Measurements from ENCODE around the gene APAF1. TPM values are rescaled to one million over a fixed set of nuclear protein-coding genes. Genes with fewer than 3 reads are reported as not detected.

Gene APAF1
- polyA plus RNA-seq, 3 donors = 3.5 to 13.3 (median 3.7) TPM

DNA sequence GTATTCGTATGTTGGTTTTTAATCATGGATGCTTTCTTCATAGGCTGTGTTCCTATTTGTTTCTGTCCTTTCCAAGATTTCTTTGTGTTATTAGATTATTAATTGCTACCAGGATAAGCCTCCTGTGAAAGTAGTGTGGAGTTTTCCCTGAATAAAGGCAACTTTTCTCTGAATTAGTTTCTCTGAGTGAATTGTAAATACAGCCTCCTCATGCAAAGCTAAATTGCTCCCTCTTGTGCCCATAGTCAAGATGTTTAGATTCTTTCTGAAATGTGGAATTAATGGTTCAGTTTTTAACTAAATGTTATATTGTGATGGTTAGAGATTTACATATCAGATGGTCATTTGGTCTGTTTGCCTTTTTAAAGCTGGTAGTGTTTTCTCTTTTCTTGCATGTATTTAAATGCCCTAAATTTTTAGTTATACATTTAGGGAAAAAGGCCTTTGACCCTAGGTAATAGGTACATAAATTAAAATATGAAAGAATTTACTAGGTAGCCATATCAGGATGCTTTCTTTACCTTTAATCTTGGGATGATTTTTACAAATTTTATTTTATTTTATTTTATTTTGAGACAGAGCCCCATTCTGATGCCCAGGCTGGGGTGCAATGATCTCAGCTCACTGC is 8.9 kb downstream of the APAF1 start:
- 86 to 93% (median 90%) methylated on average over 1 of the region's 1 CpG for WGBS, 3 donors

DNA sequence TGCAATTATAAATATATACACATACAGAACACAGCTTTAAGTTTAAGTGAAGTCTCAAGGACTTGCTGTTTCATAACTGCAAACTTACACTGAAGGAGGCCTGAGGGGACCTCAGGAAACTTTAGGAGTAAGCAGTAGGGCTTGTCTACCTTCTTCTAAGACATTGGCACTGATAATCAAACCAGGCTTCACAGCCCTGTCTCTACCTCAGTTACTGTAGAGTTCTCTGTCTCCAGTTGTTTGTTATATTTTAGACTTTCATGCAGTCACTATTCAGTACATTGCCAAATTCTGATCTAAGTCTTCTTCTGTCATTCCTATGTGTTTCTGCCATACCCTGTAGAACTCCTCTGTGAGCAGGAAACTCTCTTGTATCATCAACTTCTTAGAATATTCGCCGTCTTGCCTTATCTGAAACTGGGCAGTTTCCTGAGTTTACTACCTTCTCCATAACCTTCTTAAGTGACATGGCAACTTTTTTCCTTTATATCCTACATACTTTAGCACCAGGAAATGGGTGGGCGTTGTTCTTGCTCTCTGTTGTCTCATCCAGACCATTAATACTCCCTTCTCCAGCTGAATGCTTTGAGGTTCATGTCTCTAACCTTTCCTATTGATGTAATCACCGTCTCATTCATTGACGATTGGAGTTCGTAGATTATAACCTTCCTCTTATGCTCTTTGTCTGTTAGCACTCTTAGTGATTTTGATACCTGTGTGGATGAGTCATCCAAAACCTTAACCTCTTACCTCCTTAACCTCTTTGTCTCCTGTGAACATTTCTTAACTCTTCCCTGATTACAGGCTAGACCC is 11.4 kb downstream of the APAF1 start:
- no peak overlapping the region for H3K27ac ChIP-seq (ENCODE audit: low read depth, low read length)
- whole genome bisulfite sequencing, 3 donors = 67 to 85% (median 73%) methylated on average over 6 of the region's 6 CpGs

More for the DNA sequence above, 8.9 kb downstream of the APAF1 start:
- H3K27ac ChIP-seq (ENCODE audit: low read depth, low read length) = no peak overlapping the region

DNA sequence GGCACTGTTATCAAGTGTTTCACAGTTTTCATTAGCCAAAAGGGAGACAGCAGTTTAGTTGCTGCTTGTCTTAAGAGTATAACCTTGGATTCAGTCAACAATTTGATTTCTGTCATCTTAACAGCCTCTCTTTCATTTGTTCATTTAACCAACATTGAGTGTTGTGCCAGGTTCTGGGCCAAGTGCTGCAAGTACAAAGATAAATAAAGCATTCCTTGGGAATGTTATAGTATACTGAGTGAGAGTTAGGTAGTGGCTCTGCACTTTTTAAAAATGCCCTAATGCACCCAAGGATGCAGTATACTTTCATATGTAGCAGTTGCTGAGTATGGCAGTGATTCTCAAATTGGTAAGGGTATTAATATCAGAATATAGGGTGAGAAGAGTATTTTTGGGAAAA is 15.4 kb downstream of the APAF1 start:
- no peak overlapping the region for H3K27ac ChIP-seq (ENCODE audit: low read depth, low read length)

DNA sequence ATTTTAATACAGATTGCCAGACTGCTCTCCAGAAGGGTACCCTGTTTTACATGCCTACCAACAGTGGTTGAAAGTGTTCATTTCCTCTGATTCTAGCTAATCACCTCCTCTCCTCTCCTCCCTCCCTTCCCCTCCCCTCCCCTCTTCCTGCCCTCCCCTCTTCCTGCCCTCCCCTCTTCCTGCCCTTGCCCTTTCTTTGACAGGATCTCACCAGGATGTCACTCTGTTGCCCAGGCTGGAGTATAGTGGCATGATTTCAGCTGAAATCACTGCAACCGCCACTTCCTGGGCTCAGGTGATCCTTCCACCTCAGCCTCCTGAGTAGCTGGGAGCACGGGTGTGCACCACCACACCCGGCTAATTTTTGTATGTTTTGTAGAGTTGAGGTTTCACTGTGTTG is 24.7 kb downstream of the APAF1 start:
- WGBS, 3 donors = 86 to 94% (median 89%) methylated on average over 3 of the region's 3 CpGs
- H3K27ac ChIP-seq (ENCODE audit: low read depth, low read length) = no peak overlapping the region

DNA sequence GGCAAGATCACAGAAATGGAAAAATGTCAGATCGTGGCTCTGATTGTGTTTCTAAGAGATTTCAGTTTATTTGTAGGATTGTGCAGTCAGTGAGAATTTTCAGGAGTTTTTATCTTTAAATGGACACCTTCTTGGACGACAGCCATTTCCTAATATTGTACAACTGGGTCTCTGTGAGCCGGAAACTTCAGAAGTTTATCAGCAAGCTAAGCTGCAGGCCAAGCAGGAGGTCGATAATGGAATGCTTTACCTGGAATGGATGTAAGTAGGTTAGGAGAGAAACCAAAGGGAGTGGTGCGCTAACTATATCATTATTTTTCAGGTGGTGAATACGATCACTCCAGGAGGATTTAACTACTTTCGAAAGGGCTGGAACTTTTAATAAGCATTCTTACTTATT is 26.4 kb downstream of the APAF1 start:
- WGBS, 3 donors = 19 to 67% (median 66%) methylated on average over 7 of the region's 7 CpGs
- no peak overlapping the region for H3K27ac ChIP-seq (ENCODE audit: low read depth, low read length)

DNA sequence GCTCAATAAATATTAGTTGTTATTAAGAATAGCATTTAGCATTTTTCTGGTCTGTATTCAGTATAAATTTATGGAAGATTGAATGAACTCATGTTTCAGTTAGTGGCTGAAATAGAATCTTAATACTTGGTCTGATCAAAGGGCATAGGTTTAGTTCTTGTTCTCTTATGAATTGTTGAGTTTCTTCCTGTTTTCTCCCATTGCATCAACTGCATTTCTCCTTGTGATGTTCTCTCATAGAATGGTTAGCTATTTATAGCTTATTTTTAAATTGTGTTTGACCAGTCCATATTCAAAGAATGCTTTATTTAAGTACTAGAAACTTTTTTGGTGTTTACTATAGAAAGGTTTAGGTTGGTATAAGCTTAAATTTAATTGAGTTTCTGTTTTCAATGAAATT is 29.8 kb downstream of the APAF1 start:
- no peak overlapping the region for H3K27ac ChIP-seq (ENCODE audit: low read depth, low read length)

DNA sequence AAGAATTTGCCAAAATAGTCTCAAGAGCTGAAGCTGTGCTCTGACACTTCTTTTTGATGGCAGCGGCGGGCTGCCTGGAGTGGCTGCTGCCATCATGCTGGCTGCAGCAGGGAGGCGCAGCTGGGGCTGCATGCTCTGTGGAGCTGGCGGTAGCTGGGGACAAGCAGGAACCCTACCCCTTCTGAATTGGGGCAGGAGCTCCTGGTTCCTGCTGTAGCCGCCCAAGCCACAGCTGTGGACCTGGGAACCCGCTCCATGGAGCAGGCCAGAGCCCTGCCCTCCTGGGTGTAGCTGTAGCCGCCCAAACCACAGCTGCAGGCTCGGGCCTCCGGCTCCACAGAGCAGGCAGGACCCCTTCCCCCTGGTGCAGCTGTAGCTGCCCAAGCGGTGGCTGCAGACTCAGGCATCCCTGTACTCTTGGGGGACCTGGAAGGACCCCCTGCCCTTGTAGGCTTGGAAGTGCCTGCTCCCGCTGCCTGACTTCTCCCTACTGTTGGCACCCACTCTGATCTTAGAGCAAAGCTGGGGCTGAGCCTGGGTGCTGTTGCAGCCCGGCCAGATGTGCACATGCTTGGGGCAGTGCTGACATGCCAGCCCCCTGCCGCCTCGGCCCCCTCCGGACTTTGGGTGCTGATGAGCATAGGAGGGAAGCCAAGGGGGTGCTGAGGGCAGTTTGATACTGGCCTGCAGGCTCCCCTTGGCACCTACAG is 33.3 kb downstream of the APAF1 start:
- H3K27ac ChIP-seq (ENCODE audit: low read depth, low read length) = no peak overlapping the region
- 93 to 95% (median 93%) methylated on average over 15 of the region's 15 CpGs for WGBS, 3 donors

DNA sequence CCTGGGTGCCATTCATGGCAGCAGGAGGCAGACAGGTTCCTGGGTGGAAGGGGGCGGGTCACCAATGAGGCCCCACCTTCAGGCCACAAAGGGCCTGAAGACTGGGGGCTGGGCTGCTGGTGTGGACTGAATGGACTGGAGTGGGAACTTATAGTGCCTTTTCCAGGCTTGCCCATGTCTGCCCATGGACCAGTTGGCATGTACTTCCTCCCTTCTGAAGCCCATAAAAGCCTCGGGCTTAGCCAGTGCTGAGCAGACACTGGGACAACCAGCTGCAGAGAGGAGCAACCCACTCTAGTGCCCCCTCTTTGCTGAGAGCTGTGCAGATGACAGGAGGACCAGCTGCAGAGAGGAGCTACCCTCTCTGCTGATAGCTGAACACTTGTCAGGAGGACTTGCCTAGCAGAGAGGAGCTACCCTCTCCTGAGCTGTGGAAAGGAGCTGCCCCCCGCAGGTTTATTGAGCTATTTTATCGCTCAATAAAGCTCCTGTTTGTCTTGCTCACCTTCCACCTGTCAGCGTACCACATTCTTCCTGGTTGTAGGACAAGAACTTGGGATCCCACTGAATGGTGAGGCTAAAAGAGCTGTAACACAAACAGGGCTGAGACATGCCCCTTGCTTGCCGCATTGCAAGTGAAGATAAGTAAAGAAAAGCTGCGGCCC is 34.0 kb downstream of the APAF1 start:
- no peak overlapping the region for H3K27ac ChIP-seq (ENCODE audit: low read depth, low read length)
- WGBS, 3 donors = 95 to 98% (median 98%) methylated on average over 7 of the region's 7 CpGs

DNA sequence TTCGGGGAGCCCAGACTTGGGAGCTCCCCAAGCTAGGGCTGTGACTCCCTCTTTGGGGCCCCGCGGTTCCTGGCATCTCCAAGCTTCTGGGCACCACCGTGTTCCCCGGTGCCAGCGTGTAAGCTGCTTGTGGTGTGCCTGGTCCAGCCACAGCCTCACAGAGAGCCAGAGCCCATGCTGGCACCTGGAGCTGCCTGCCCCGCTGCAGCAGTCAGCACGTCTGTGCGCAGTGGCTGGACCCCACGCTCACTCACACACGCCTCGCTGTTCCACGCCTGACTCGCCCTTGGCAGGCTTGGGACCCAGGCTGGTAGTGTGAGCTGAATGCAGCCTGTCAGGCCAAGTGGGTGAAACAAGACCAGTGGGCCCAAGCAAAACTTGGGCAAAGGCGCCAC is 34.5 kb downstream of the APAF1 start:
- WGBS, 3 donors = 91 to 95% (median 93%) methylated on average over 15 of the region's 15 CpGs
- no peak overlapping the region for H3K27ac ChIP-seq (ENCODE audit: low read depth, low read length)

DNA sequence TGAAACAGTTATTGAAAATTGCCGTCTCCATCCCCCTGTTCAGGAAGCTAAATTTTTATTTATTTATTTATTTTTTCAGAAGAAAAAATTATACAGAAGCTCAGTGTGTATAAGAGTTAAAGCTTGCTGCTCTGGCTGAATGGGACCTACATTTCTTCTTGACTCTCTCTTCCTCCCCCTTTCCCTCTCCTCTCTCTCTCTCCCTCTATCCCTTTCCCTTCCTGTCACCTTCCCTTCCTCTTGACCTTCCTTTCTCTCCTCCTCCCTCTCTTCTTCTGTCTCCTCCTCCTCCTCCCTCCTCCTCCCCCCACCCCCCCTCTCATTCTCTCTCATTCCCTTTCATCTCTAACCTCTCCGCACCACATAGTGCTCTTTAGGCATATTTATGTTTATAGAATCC is 39.1 kb downstream of the APAF1 start:
- 92 to 100% (median 97%) methylated on average over 2 of the region's 2 CpGs for WGBS, 3 donors
- no peak overlapping the region for H3K27ac ChIP-seq (ENCODE audit: low read depth, low read length)

DNA sequence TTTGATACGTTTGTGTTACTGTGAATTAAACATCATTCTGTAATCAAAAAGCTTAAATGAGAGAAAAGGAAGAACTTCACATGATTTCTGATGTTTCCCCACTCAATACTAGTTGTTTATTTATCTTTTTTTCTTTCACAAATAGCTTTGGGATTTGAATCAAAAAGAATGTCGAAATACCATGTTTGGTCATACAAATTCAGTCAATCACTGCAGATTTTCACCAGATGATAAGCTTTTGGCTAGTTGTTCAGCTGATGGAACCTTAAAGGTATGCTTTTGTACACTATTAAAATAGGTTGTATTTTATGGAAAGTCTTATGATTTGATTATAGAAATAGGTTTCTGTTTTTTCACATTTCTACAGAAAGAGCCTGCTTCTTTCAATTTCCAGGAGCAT is 41.5 kb downstream of the APAF1 start:
- WGBS, 3 donors = 81 to 91% (median 88%) methylated on average over 2 of the region's 2 CpGs

DNA sequence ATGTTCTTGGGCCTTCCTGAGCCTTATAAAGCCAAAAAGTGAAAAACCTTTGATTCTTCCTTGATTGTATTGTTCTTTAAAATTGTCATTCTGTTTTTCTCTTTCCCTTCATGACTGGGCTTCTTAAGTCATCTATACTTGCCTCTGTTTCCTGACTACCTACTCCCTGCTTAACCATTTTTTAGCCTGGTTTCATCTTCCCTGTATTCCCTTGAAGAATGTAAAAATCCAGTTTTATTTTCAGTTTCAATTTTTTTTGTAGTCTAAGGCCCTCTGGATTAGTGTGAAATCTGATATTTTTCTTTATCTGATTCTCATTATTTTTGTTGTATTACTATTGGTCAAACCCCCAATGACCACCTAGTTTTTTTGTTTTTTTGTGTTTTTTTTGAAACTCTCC is 46.3 kb downstream of the APAF1 start:
- no peak overlapping the region for H3K27ac ChIP-seq (ENCODE audit: low read depth, low read length)

More for the DNA sequence above, 41.5 kb downstream of the APAF1 start:
- no peak overlapping the region for H3K27ac ChIP-seq (ENCODE audit: low read depth, low read length)

DNA sequence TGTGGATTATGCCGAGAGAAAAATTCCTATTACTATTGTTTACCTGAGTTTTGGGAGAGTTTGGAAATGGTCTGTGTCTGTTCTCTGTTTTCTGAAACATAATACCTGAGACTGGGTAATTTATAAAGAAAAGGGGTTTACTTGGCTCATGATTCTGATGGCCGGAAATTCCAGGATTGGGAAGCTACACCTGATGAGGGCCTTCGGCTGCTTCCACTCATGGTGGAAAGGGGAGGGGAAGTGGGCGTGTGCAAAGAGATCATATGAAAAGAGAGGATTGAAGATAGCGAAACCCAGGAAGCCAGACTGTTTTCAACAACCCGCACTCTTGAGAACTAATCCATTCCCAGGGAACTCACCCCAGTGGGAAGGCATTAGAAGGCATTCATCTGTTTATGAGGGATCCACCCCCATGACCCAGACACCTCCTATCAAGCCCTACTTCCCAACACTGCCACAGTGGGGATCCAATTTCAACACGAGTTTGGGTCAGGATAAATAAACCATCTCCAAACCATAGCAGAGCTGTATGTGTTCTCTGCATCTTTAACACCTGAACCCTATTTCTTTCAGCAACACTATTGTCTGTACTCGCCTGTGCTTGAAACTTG is 51.1 kb downstream of the APAF1 start:
- 84 to 88% (median 85%) methylated on average over 8 of the region's 8 CpGs for WGBS, 3 donors
- no peak overlapping the region for H3K27ac ChIP-seq (ENCODE audit: low read depth, low read length)

DNA sequence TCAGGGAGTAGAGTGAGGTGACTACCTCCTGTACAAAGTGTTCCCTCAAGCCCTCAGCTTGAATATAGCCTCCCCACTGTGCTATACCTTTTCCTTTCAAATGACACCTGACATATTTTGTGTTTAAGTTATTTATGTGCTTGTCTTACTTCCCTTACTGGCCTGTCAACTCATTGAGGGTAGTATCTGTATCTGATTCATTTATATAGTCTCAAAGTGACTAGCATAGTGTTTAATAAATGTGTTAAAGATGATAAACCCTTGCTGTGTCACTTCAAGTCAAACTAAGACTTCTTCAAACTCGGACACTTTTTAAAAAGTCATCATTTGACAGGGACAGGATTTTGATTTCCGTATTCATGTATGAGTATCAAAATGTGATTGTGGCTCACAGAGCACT is 52.1 kb downstream of the APAF1 start:
- H3K27ac ChIP-seq (ENCODE audit: low read depth, low read length) = no peak overlapping the region
- 88 to 96% (median 94%) methylated on average over 2 of the region's 2 CpGs for WGBS, 3 donors

DNA sequence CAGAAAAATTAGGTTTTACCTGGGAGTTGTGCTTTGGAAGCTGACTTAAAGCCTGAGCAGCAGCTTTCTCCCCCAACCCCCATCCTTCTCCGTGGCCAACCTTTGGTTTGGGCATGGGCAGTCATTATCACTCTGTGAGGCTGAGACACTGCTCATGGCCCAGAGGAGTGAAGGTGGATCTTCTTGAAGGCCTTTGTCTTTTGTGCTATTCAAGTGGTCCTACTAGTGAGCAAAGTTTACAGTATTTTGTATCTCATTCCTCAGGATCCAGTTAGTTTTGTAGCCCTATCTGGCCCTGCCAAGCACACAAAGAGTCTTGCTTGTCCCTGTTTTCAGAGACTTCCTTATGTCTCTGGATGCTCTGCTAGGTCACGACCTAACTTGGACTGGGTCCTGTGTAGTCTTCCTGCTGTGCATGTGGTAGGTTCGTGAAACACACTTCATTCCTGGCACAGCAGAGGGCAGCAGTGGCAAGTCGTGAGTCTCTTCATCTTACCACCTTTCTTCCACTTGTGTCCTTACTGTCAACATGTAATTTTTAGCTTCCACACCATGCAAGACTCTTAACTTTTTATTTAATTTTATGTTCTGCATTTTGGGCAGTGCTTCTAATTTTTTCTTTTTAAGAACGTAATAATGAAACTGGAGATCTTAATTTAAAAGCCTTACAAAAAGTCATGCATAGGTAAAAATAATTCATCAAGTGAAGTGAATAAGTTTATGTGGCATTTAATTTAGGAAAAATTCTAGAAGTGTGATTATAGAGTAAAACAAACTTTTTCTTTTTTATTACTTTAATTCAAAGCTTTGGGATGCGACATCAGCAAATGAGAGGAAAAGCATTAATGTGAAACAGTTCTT is 53.7 kb downstream of the APAF1 start:
- no peak overlapping the region for H3K27ac ChIP-seq (ENCODE audit: low read depth, low read length)
- 31 to 37% (median 36%) methylated on average over 6 of the region's 6 CpGs for WGBS, 3 donors

DNA sequence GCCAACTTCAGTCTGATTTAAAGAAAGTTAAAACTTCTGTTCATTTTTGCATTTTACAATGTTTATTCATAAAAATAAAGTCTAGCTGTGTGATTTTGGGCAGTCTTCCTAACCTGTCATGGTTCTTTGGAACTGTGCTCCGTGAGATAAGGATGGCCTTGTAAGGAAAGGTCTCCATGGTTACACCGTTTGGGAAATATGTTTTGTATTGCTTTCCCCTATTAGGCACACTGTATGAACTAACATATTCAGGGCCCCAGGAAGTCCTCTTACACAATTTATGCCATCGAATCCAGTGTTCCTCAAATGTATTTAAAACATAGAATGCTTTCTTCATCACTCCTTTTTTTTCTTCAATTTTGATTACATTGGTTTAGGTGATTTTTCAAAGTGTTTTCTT is 54.5 kb downstream of the APAF1 start:
- WGBS, 3 donors = 10 to 23% (median 18%) methylated on average over 3 of the region's 3 CpGs
- H3K27ac ChIP-seq (ENCODE audit: low read depth, low read length) = no peak overlapping the region

DNA sequence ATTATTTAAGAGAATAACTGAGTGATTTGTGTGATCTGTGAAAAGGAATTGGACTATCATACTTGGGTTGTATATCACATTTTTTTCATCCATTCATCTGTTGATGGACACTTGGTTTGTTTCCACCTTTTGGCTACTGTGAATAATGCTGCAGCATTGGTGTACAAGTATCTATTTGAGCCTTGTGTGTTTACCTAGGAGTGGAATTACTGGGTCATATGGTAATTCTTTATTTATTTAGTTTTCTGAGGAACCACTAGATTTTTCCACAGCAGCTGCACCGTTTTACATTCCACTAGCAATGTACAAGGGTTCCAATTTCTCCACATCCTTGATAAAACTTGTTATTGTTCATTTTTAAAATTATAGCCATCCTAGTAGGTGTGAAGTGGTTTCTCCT is 56.1 kb downstream of the APAF1 start:
- H3K27ac ChIP-seq (ENCODE audit: low read depth, low read length) = no peak overlapping the region
- WGBS, 3 donors = 38 to 71% (median 69%) methylated on average over 1 of the region's 1 CpG

DNA sequence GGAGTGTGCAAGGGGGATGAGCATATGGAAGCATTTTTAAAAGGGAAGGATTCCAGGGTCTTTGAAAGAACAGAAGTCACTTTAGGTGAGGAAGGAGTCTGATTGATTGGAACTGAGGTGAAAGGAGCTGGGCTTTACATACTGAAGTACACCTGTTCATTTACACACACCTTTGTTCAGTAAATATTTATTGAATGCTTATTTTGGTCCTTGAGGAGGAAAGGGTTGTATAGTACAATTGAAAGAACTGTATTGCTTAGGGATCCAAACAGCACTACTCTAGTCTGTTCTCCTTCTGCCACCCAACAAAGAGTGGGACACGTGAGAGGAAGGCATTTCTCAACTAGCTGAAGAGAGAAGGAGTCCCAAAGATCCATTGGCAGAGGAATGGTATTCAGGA is 63.9 kb downstream of the APAF1 start:
- H3K27ac ChIP-seq (ENCODE audit: low read depth, low read length) = no peak overlapping the region
- WGBS, 3 donors = 68 to 90% (median 89%) methylated on average over 1 of the region's 1 CpG

All from adipose tissue (tissue), 3 donors.